Measurements from ENCODE around the gene EGFL6.

GRCh38 chrX:13536551-13536950 lies 32.9 kb upstream of the EGFL6 start:
- no peak for TF ChIP-seq TAF1 (IDR thresholded peaks at IDR 0.05; ENCODE audit: borderline replicate concordance, low read depth, low read length)
- TF ChIP-seq USF1 (IDR thresholded peaks at IDR 0.05; ENCODE audit: borderline replicate concordance, low read depth), result no peak
- TF ChIP-seq ZBTB33 (IDR thresholded peaks at IDR 0.05; ENCODE audit: borderline replicate concordance, low read depth), result no peak
- no peak for TF ChIP-seq CTCF (IDR thresholded peaks at IDR 0.05)
- no peak for TF ChIP-seq REST (IDR thresholded peaks at IDR 0.05; ENCODE audit: low read depth, low read length)
- no peak for TF ChIP-seq TCF12 (IDR thresholded peaks at IDR 0.05)
- TF ChIP-seq CHD2 (IDR thresholded peaks at IDR 0.05; ENCODE audit: low read length, partially characterized antibody), result no peak

Measured in SK-N-SH (cell line).